C4-2B (cell line): ENCODE measurements around the gene LASP1.

Source experiments
- CTCF ChIP-seq: fragments of 450-650 bp; conservative IDR thresholded peaks from 2 replicates; pipeline ENCODE4 v1.5.1; 2017; ENCODE audit warnings: mild to moderate bottlenecking
- ZFX ChIP-seq: fragments of 450-650 bp; IDR thresholded peaks from 2 replicates; pipeline ENCODE4 v1.6.1; 2017

GRCh38 chr17:38857271-38857670, 12.6 kb upstream of the LASP1 start:
- TF ChIP-seq CTCF (no peak), ZFX (no peak)
